Right lobe of liver (tissue), 6 donors: ENCODE data around the gene CELF4. TPM values are rescaled to one million over a fixed set of nuclear protein-coding genes. Genes with fewer than 3 reads are reported as not detected.
A peak's percentile ranks its signal among the peaks of the same experiment; 100 is the strongest.

Experiments
- ATAC-seq, 4 donors: fragments of 200-7000 bp; cut with Tn5 transposase; one replicate each; pipeline ENCODE4 v1.9.1; 2020; ENCODE audit warnings: mild to moderate bottlenecking in 4 of 4, moderate library complexity in 4 of 4
- DNase-seq, 3 donors: peaks; one replicate each; pipeline ENCODE4 v3.0.0-alpha.2; 2020
- H3K27ac ChIP-seq, 3 donors: fragments of 200-600 bp; one replicate each; pipeline ENCODE4 v1.8.0; 2022
- H3K27me3 ChIP-seq, 2 donors: fragments of 200-600 bp; one replicate each; pipeline ENCODE4 v1.8.0; 2022
- H3K36me3 ChIP-seq, 4 donors: fragments of 200-600 bp; sonication (generic) in 1 of 4; one replicate each; pipeline versions ENCODE4 v1.5.1 to v1.8.0; 2017 to 2022; ENCODE audit warnings: control low read depth in 1 of 4
- H3K4me1 ChIP-seq, 4 donors: fragments of 200-600 bp; sonication (generic) in 1 of 4; one replicate each; pipeline versions ENCODE4 v1.5.1 to v1.8.0; 2017 to 2022; ENCODE audit warnings: control low read depth in 1 of 4
- H3K4me3 ChIP-seq, 3 donors: fragments of 200-600 bp; one replicate each; pipeline ENCODE4 v1.8.0; 2022
- H3K9me3 ChIP-seq, 4 donors: fragments of 200-600 bp; sonication (generic) in 1 of 4; one replicate each; pipeline versions ENCODE4 v1.5.1 to v1.8.0; 2017 to 2022; ENCODE audit warnings: control low read depth in 1 of 4
- CTCF ChIP-seq, 4 donors: fragments of 200-600 bp in 3 of 4; fragments of 450-650 bp in 1 of 4; IDR thresholded peaks; one replicate each; pipeline versions ENCODE4 v1.5.1 to v1.8.0; 2016 to 2022; ENCODE audit warnings: antibody characterized with exemption in 4 of 4, mild to moderate bottlenecking in 2 of 4
- POLR2A ChIP-seq: fragments of 450-650 bp; IDR thresholded peaks from one replicate; pipeline ENCODE4 v1.6.1; 2017; ENCODE audit warnings: antibody characterized with exemption, mild to moderate bottlenecking
- WGBS: methylation state at CpG from one replicate; pipeline ENCODE4 v1.1.6; 2018; ENCODE audit warnings: low coverage, low lambda C conversion rate; ENCODE audit not compliant: insufficient coverage; ENCODE audit errors: missing lambda C conversion rate; 5-methylcytosine and 5-hydroxymethylcytosine counted together
- intact Hi-C, 2 donors: fragments of 100-400 bp; cut with DNase I; formaldehyde crosslinking; loops; one replicate each; pipeline versions ENCODE4 v1.11.2 to v1.14.1; 2022
- total RNA-seq, 6 experiments: library from RNA; depleted of rRNA in 2 of 6; stranded (reverse); fragments of >200 nt in 2 of 6; fragmentation: NEBNext Ultra II Directional in 3 of 6; extraction: Animal tissue kit (Norgen Biotek cat#: 25700) in 3 of 6; gene quantifications; one replicate each; pipeline versions ENCODE4 v1.1.0 to v1.2.4, GENCODE V29; 2016 to 2023
- donor health status: DM: no; HTN: yes; CAD: no.
- donor health status: DM: no; HTN: no; CAD: no.
- donor health status: DM: no; HTN: no; CAD: no.
- donor health status: DM: no; HTN: yes; CAD: no.
- donor health status: DM: no; HTN: yes; CAD: no.

CELF4 gene
- total RNA-seq, 6 experiments from 2014 or later: 0.06 TPM; not detected in 5

- H3K9me3 ChIP-seq: no peaks in the 10 kb centered on the region
- DNase-seq: peak in 1 of 3 donors; percentile 45
Observed at GRCh38 chr18:37553633-37554398, 11.8 kb downstream of the CELF4 start.

GRCh38 chr18:37552286-37552685, 13.3 kb downstream of the CELF4 start:
- Histone ChIP-seq H3K27ac (no peak overlapping the region), H3K9me3 (no peaks in the 10 kb centered on the region), H3K4me1 (no peaks in the 10 kb centered on the region), H3K4me3 (no peak overlapping the region), H3K36me3 (no peaks in the 10 kb centered on the region), H3K27me3 (no peaks in the 10 kb centered on the region)
- TF ChIP-seq CTCF (IDR thresholded peaks at IDR 0.05) (no peak), POLR2A (no peak)
- ATAC-seq (no peak), DNase-seq (no peak)
- 41% methylated on average over 4 of the region's 5 CpGs for WGBS
- intact Hi-C loops: no loop called here

More at GRCh38 chr18:37553633-37554398, 11.8 kb downstream of the CELF4 start:
- Histone ChIP-seq H3K36me3 (no peaks in the 10 kb centered on the region), H3K27me3 (no peaks in the 10 kb centered on the region), H3K27ac (no peak overlapping the region), H3K4me3 (no peak overlapping the region), H3K4me1 (no peaks in the 10 kb centered on the region)
- WGBS: 25% methylated on average over 12 of the region's 18 CpGs
- intact Hi-C loops: no loop called here
- TF ChIP-seq CTCF (IDR thresholded peaks at IDR 0.05) (peak in 1 of 4 donors; percentile 9), POLR2A (no peak)
- ATAC-seq: peak in 1 of 4 donors; percentile 10

- intact Hi-C loops: no loop called here
- H3K4me1 ChIP-seq: no peaks in the 10 kb centered on the region
- no peaks in the 10 kb centered on the region for H3K27me3 ChIP-seq
- H3K4me3 ChIP-seq: no peak overlapping the region
- 56% methylated on average over 8 of the region's 8 CpGs for WGBS
- ATAC-seq (no peak), DNase-seq (no peak)
- H3K36me3 ChIP-seq: no peaks in the 10 kb centered on the region
- no peaks in the 10 kb centered on the region for H3K9me3 ChIP-seq
- H3K27ac ChIP-seq: no peak overlapping the region
- TF ChIP-seq POLR2A (no peak), CTCF (IDR thresholded peaks at IDR 0.05) (no peak)
Observed at GRCh38 chr18:37551846-37552245, 13.8 kb downstream of the CELF4 start.

GRCh38 chr18:37551249-37551648, 14.3 kb downstream of the CELF4 start:
- ATAC-seq (no peak), DNase-seq (no peak)
- H3K4me1 ChIP-seq: no peaks in the 10 kb centered on the region
- no peak overlapping the region for H3K4me3 ChIP-seq
- H3K36me3 ChIP-seq: no peaks in the 10 kb centered on the region
- intact Hi-C loops: no loop called here
- no peaks in the 10 kb centered on the region for H3K9me3 ChIP-seq
- no peak overlapping the region for H3K27ac ChIP-seq
- WGBS: 67% methylated on average over 1 of the region's 3 CpGs
- no peak for TF ChIP-seq POLR2A
- TF ChIP-seq CTCF (IDR thresholded peaks at IDR 0.05): no peak
- no peaks in the 10 kb centered on the region for H3K27me3 ChIP-seq
